ENCODE data around the gene AGBL1.

DNA sequence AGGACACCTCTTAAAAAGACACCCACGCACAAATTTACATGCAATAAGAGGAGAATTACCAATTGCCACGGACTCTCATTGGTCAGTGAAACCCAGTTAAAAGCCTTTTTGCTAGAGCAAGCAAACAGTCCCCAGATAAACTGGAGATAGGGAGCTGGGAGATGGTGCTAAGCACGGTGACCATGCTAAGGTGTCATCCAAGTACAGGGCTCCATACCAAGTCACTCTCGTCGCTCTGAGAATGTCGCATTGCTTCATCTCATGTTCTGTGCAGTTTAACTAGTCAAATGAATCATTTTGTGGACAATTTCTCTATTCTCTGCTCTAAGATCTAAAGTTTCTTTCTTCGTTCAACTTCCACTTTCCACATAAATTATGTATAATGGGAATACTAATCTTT lies 581.9 kb downstream of the AGBL1 start:
- TF ChIP-seq, protein P1, sequence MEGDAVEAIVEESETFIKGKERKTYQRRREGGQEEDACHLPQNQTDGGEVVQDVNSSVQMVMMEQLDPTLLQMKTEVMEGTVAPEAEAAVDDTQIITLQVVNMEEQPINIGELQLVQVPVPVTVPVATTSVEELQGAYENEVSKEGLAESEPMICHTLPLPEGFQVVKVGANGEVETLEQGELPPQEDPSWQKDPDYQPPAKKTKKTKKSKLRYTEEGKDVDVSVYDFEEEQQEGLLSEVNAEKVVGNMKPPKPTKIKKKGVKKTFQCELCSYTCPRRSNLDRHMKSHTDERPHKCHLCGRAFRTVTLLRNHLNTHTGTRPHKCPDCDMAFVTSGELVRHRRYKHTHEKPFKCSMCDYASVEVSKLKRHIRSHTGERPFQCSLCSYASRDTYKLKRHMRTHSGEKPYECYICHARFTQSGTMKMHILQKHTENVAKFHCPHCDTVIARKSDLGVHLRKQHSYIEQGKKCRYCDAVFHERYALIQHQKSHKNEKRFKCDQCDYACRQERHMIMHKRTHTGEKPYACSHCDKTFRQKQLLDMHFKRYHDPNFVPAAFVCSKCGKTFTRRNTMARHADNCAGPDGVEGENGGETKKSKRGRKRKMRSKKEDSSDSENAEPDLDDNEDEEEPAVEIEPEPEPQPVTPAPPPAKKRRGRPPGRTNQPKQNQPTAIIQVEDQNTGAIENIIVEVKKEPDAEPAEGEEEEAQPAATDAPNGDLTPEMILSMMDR (conservative IDR thresholded peaks at IDR 0.05), result no peak
- no peak for TF ChIP-seq EZH2 (IDR thresholded peaks at IDR 0.05; ENCODE audit: low read depth)

Measured in PC-9 (cell line).